ENCODE data around the gene C8A.
A peak's percentile ranks its signal among the peaks of the same experiment; 100 is the strongest.

C8A gene

GRCh38 chr1:56854521-56855099 lies at the start of gene C8A:
TSS of gene C8A (plus strand) at chr1:56854797. CDS start at chr1:56854902, 105 bp downstream.
- H3K27ac ChIP-seq: no peak within 1 kb of the TSS

GRCh38 chr1:56806804-56807203 lies 47.8 kb upstream of the C8A start:
- no peak overlapping the region for H3K4me3 ChIP-seq
- no peak overlapping the region for H3K27ac ChIP-seq

More at GRCh38 chr1:56854521-56855099, at the start of gene C8A:
- H3K4me3 ChIP-seq: no peak within 1 kb of the TSS

- Histone ChIP-seq H3K27ac (no peak overlapping the region), H3K4me3 (no peak overlapping the region)
Observed at GRCh38 chr1:56808410-56808809, 46.2 kb upstream of the C8A start.

DNA sequence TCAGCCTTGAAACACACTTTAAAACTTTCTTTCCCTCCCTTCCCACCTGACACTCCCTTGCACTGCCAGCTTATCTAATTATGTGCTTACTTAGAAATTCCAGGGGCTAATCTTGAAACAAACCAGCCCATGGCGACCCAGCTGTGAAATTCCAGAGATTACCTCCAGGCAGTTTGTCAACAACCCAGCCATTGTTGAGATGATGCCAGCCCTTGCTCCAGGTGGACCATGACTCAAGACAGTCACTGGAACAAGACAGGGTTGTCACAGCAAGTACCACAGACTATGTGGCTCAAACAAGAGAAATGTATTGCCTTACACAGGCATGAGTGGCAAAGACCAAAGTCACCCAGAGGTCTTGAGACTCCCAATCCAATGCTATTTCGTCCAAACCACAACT lies 43.3 kb upstream of the C8A start:
- Histone ChIP-seq H3K4me3 (no peak overlapping the region), H3K27ac (no peak overlapping the region)

DNA sequence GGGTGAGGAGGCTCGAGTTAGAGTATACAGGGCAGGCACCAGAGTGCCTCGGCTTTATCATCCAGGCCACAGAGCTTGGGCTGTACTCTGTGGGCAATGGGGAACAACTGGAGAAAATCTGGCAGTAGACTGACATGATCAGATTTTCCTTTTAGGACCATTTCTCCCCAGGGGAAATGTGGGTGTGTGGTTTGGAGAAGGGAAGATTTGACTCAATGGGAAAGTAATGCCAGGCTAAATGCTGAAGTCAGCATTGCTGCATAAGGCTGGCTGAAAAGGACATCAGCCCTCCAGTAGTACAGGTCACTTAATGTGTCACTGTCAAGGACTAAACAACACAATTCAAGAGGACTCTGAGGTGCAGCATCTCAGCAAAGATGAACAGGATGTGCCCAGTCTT lies 40.4 kb upstream of the C8A start:
- Histone ChIP-seq H3K27ac (no peak overlapping the region), H3K4me3 (no peak overlapping the region)

DNA sequence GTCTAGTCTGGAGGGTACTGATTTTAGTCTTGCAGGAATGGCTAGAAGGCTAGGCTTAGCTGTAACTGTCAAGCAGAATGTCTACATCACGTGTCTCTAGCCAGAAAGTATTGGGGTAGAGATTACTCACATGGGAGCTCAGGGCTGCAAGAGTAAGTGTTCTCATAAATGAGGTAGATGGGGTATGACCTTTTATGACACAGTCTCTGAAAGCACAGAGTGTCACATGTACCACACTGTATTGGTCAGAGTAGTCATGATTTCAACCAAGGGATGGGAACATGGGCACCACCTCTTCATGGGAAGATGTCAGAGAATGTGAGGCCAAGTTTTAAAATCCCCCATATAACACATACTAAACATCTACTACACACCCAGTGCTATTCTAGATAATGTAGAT lies 38.3 kb upstream of the C8A start:
- Histone ChIP-seq H3K27ac (no peak overlapping the region), H3K4me3 (no peak overlapping the region)

GRCh38 chr1:56816909-56817308 lies 37.7 kb upstream of the C8A start:
- Histone ChIP-seq H3K27ac (no peak overlapping the region), H3K4me3 (no peak overlapping the region)

- Histone ChIP-seq H3K4me3 (no peak overlapping the region), H3K27ac (no peak overlapping the region)
Observed at GRCh38 chr1:56817716-56818463, 36.7 kb upstream of the C8A start.

DNA sequence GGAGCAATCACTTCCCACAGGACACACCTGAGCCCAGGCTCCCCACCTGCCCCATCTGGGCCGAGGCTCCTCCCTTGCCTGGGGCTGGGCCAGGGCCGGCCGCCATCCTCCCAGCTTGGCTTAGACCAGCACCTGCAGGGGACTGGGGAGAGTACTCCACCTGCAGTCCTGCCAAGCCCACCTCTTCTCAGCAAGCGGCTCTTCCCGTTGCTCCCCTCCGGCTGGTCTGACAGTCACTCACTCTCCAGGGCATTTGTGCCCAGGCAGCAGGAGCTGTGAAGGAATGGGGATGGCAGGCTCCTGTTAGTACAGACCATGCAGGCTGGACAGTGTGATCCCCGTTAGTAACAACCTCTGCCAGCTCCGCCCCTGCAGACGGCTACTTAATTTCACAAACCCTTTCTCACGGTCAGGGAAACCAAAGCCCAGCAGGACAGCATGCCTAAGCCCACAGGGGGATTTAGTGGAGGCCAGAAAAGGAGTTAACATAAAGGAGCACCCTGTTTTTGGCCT lies 35.2 kb upstream of the C8A start, which contains the start of gene FYB2:
Gene FYB2, minus strand, starts transcription at position 18 of the 513 bp plus-strand sequence. CDS start 114 bp downstream, outside the sequence.
- H3K27ac ChIP-seq: no peak within 1 kb of the TSS
- H3K4me3 ChIP-seq: no peak within 1 kb of the TSS

DNA sequence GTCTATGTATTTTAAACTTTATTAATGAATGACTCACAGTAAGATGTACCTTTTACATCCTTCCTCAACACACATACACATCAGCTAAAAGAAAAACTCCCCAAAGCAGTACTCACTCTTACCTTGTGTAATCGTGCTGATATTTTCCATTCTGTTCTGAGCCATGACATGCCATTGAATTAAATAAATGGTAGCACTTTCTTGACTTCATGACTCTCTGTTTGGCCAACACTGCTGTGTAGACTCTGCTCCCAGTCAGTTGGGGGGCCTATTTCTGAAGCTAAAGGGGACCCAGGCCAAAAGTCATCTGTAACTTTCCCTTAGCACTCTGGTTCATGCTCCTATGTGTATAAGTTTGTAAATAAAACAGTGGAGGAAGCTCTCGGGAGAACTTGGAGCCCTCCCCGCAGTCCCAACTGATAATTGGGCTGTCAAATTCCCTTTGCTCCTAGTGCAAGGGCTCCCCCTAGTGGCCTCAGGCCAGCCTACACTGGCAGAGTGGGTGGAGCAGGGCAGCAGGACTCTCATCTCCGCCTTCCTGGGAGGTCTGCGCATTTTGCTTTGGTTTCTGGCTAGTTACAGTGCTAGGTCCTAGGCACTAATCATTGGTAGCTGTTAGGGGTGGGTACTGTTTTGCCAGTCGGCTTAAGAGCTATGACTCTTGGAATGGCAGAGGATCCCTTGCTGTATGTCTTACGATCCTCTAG lies 33.7 kb upstream of the C8A start:
- Histone ChIP-seq H3K4me3 (no peak overlapping the region), H3K27ac (no peak overlapping the region)

DNA sequence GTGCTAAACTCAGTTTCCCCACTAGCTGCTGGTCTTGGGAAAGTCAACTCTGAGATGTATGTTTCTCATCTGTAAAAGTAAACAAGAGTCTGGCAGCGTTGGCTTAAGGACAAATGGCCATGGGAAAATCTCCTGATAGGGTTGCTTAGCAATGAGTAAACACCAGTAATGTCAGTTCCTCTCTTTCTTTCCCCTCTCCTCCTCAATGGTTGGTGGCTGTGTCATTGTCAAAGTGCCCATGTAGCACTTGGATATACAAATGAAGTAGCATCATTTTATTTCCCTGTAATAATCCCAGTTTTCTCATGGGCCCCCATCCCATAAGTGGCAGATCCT lies 33.2 kb upstream of the C8A start:
- Histone ChIP-seq H3K4me3 (no peak overlapping the region), H3K27ac (no peak overlapping the region)

DNA sequence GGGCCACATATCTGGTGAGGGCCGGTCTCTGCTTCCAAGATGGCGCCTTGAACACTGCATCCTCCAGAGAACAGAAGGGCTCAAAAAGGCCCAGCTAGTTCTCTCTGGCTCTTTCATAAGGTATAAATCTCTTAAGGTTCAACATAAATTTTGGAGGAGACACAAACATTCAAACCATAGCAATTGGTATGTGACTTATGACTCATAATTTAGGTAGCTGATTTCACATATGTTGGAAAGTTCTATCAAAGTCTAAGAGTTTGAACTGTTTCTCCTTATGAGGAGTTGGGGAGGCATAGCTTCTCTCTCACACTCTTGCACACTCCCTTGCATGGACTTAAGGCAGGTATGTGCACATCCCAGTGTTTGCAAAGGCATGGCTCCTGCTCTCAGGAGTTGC lies 30.3 kb upstream of the C8A start:
- no peak overlapping the region for H3K4me3 ChIP-seq
- H3K27ac ChIP-seq: no peak overlapping the region

GRCh38 chr1:56824938-56825337 lies 29.7 kb upstream of the C8A start:
- Histone ChIP-seq H3K4me3 (no peak overlapping the region), H3K27ac (no peak overlapping the region)

DNA sequence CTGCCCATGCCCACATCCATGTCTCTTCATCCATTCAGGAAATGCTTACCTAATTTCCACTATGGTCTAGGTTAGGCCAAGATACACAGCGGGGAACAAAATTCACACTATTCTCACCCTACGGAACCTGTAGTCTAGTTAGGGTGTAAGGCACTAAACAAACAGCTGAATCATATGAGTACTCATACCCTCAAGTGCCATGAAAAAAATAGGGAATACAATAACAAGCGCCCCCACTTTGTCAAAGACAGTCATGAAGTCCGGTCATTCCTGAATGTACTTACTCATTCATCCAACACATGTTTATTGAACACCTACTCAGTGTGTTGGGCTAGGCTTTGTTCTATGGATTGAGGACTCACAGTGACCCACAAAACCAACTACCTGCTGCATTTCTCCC lies 29.2 kb upstream of the C8A start:
- no peak overlapping the region for H3K4me3 ChIP-seq
- H3K27ac ChIP-seq: no peak overlapping the region

DNA sequence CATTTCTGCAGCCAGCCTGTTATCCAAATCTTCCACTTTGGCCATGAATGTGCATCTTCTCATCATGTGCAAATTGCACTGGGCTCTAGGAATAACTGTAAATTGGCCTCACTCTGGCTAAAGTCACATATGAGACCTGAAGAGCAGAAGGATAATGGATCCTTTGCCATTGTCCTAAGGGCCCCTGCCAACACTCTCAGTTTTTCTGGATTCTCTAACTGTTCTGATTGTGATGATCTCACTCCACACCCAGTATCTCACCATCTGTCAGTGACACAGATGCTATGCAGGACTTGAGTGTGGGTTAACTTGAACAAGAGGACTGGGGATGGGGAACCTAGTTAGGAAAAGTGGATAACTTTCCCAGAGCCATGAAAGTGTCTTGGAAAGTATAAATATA lies 26.9 kb upstream of the C8A start:
- H3K27ac ChIP-seq: no peak overlapping the region
- no peak overlapping the region for H3K4me3 ChIP-seq

DNA sequence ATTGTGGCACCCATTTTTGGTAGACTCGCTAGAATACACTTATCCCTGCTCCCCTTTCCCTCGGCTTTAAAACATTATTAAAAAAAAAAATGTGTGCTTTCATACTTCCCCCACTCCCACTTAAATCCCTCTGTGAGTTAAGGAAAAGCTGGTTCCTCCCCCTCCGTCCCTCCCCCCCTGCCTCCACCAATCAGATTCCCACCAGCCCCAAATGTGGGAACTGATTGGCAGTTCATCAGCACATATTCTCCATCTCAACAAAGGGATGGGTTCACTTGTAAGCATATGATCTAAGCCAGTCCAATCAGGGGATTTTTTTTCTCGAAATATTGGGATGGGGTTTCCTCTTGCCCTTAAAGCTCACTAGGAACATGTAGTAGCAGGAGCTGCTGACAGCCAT lies 24.5 kb upstream of the C8A start:
- no peak overlapping the region for H3K27ac ChIP-seq
- no peak overlapping the region for H3K4me3 ChIP-seq

GRCh38 chr1:56831871-56832693 lies 22.5 kb upstream of the C8A start:
- Histone ChIP-seq H3K27ac (no peak overlapping the region), H3K4me3 (no peak overlapping the region)

- Histone ChIP-seq H3K27ac (peak overlapping the region in 1 of 21 experiments; percentile 29), H3K4me3 (no peak overlapping the region)
Observed at GRCh38 chr1:56833088-56833487, 21.5 kb upstream of the C8A start.

- Histone ChIP-seq H3K27ac (no peak overlapping the region), H3K4me3 (no peak overlapping the region)
Observed at GRCh38 chr1:56834137-56834900, 20.3 kb upstream of the C8A start.
